H1 (cell line): ENCODE measurements around the gene DNAAF6. TPM values are rescaled to one million over a fixed set of nuclear protein-coding genes. Genes with fewer than 3 reads are reported as not detected.

Source experiments
- CTCF ChIA-PET: fragments of 300-600 bp; sonication (Branson Sonifier 250); formaldehyde crosslinking; loops from one replicate; lab custom pipeline; 2021; ENCODE audit not compliant: partially characterized antibody; lab: Charles Lee
- POLR2A ChIA-PET: fragments of 300-600 bp; sonication (Branson Sonifier 250); formaldehyde crosslinking; loops from one replicate; lab custom pipeline; 2021; ENCODE audit warnings: inconsistent platforms; ENCODE audit not compliant: partially characterized antibody; lab: Charles Lee
- DNase-seq, 2 experiments: peaks; one replicate each; pipeline versions ENCODE4 v3.0.0 to v3.0.0-alpha.2; 2010 to 2022; ENCODE audit warnings: low spot score in 2 of 2, low read depth in 1 of 2, mixed read lengths in 1 of 2
- FAIRE-seq: peaks from 2 replicates; lab custom pipeline; 2011; peaks lifted over from hg19 to GRCh38; lab: Jason Lieb, UNC
- H2AFZ ChIP-seq: 2 replicates; pipeline ENCODE4 v1.8.1; 2012; ENCODE audit warnings: low read length, inconsistent platforms
- H2AK5ac ChIP-seq: 2 replicates; pipeline ENCODE4 v1.6.1; 2013; ENCODE audit warnings: low read depth, low read length
- H2BK120ac ChIP-seq: replicated peaks from 2 replicates; pipeline ENCODE3; 2013; ENCODE audit warnings: low read depth, low read length, inconsistent platforms
- H2BK12ac ChIP-seq: 2 replicates; pipeline ENCODE4 v1.6.1; 2013; ENCODE audit warnings: low read depth, low read length
- H2BK15ac ChIP-seq: 2 replicates; pipeline ENCODE4 v1.6.1; 2013; ENCODE audit warnings: low read length
- H2BK20ac ChIP-seq: 2 replicates; pipeline ENCODE4 v1.6.1; 2013; ENCODE audit warnings: low read length
- H2BK5ac ChIP-seq: 2 replicates; pipeline ENCODE4 v1.6.1; 2013; ENCODE audit warnings: low read depth, low read length
- H3K14ac ChIP-seq: 2 replicates; pipeline ENCODE4 v1.6.1; 2013; ENCODE audit warnings: inconsistent platforms; ENCODE audit not compliant: insufficient read length
- H3K18ac ChIP-seq: 2 replicates; pipeline ENCODE4 v1.6.1; 2013; ENCODE audit warnings: low read length; ENCODE audit errors: extremely low read depth
- H3K23ac ChIP-seq: 2 replicates; pipeline ENCODE4 v1.6.1; 2013; ENCODE audit warnings: inconsistent platforms; ENCODE audit not compliant: insufficient read length
- H3K23me2 ChIP-seq: 2 replicates; pipeline ENCODE4 v1.6.1; 2013; ENCODE audit warnings: low read depth, low read length
- H3K27ac ChIP-seq: 2 replicates; pipeline ENCODE4 v1.6.1; 2011; ENCODE audit warnings: low read depth, low read length, inconsistent platforms
- H3K27me3 ChIP-seq, 4 experiments: replicated peaks in 1 of 4; 1 replicate in 1 of 4; 2 replicates in 3 of 4; pipeline versions ENCODE4 v1.6.1 to v1.8.1; 2011 to 2013; ENCODE audit warnings: low read length in 3 of 4, mild to moderate bottlenecking in 3 of 4, inconsistent platforms in 2 of 4, mixed read lengths in 2 of 4, moderate library complexity in 1 of 4; ENCODE audit not compliant: control insufficient read depth in 3 of 4, insufficient read depth in 3 of 4; ENCODE audit errors: extremely low read depth in 1 of 4
- H3K36me3 ChIP-seq, 4 experiments: 2 replicates each; pipeline versions ENCODE4 v1.6.1 to v1.8.1; 2011 to 2013; ENCODE audit warnings: mild to moderate bottlenecking in 4 of 4, low read length in 3 of 4, moderate library complexity in 2 of 4, control low read depth in 1 of 4, inconsistent platforms in 1 of 4; ENCODE audit not compliant: insufficient read depth in 4 of 4, control insufficient read depth in 2 of 4
- H3K4ac ChIP-seq: replicated peaks from 2 replicates; pipeline ENCODE3; 2013; ENCODE audit warnings: low read length, low read depth, mixed read lengths, inconsistent platforms; ENCODE audit not compliant: insufficient read length
- H3K4me1 ChIP-seq, 4 experiments: replicated peaks in 1 of 4; 1 replicate in 1 of 4; 2 replicates in 3 of 4; pipeline versions ENCODE4 v1.6.1 to v1.8.1; 2011 to 2013; ENCODE audit warnings: low read length in 3 of 4, inconsistent platforms in 2 of 4, mixed read lengths in 1 of 4; ENCODE audit not compliant: insufficient read depth in 4 of 4, control insufficient read depth in 3 of 4
- H3K4me2 ChIP-seq, 2 experiments: 2 replicates each; pipeline versions ENCODE4 v1.6.1 to v1.8.1; 2011 to 2013; ENCODE audit warnings: low read depth in 2 of 2, low read length in 2 of 2, control low read depth in 1 of 2, inconsistent platforms in 1 of 2, mild to moderate bottlenecking in 1 of 2; ENCODE audit not compliant: insufficient read depth in 1 of 2
- H3K4me3 ChIP-seq, 4 experiments: fragments of 200-600, 300-600 bp in 1 of 4; sonication (generic), shearing (Covaris generic), sonication (Bioruptor Twin) in 1 of 4; 2 replicates each; pipeline versions ENCODE4 v1.5.1 to v1.8.1; 2011 to 2016; ENCODE audit warnings: low read length in 4 of 4, low read depth in 3 of 4, control low read depth in 2 of 4, inconsistent platforms in 2 of 4, mild to moderate bottlenecking in 2 of 4, mixed read lengths in 1 of 4, moderate library complexity in 1 of 4; ENCODE audit not compliant: insufficient read depth in 2 of 4; ENCODE audit errors: extremely low read depth in 1 of 4
- H3K56ac ChIP-seq: replicated peaks from 2 replicates; pipeline ENCODE3; 2013; ENCODE audit warnings: low read depth, mild to moderate bottlenecking, mixed read lengths, low read length, inconsistent platforms; ENCODE audit not compliant: insufficient read length
- H3K79me1 ChIP-seq: 2 replicates; pipeline ENCODE4 v1.6.1; 2013; ENCODE audit warnings: low read depth, low read length, control low read depth
- H3K79me2 ChIP-seq, 2 experiments: 2 replicates each; pipeline versions ENCODE4 v1.6.1 to v1.8.1; 2012 to 2013; ENCODE audit warnings: low read length in 2 of 2, mild to moderate bottlenecking in 2 of 2, inconsistent platforms in 1 of 2; ENCODE audit not compliant: insufficient read depth in 2 of 2, control insufficient read depth in 1 of 2
- H3K9ac ChIP-seq, 4 experiments: replicated peaks in 1 of 4; 1 replicate in 1 of 4; 2 replicates in 3 of 4; pipeline versions ENCODE4 v1.6.1 to v1.8.1; 2011 to 2013; ENCODE audit warnings: low read depth in 3 of 4, low read length in 3 of 4, control low read depth in 2 of 4, mild to moderate bottlenecking in 2 of 4, moderate library complexity in 2 of 4, inconsistent platforms in 1 of 4; ENCODE audit errors: extremely low read depth in 1 of 4
- H3K9me3 ChIP-seq, 2 experiments: 2 replicates each; pipeline versions ENCODE4 v1.6.1 to v1.8.1; 2012 to 2013; ENCODE audit warnings: mild to moderate bottlenecking in 2 of 2, moderate library complexity in 2 of 2, control low read depth in 1 of 2, inconsistent platforms in 1 of 2, low read depth in 1 of 2, low read length in 1 of 2, mixed read lengths in 1 of 2; ENCODE audit not compliant: insufficient read depth in 2 of 2
- H4K20me1 ChIP-seq, 2 experiments: replicated peaks in 1 of 2; 2 replicates each; pipeline versions ENCODE3 to v1.8.1; 2011 to 2013; ENCODE audit warnings: inconsistent platforms in 2 of 2, low read length in 2 of 2, mild to moderate bottlenecking in 1 of 2; ENCODE audit not compliant: insufficient read depth in 2 of 2, control insufficient read depth in 1 of 2
- H4K5ac ChIP-seq: 2 replicates; pipeline ENCODE4 v1.6.1; 2013; ENCODE audit warnings: low read length, low read depth, mixed read lengths, inconsistent platforms; ENCODE audit not compliant: insufficient read length
- H4K8ac ChIP-seq: 2 replicates; pipeline ENCODE4 v1.8.0; 2013; ENCODE audit warnings: mild to moderate bottlenecking, moderate library complexity, low read length, inconsistent platforms; ENCODE audit not compliant: insufficient read depth; ENCODE audit errors: extremely low read depth
- H4K91ac ChIP-seq: replicated peaks from 2 replicates; pipeline ENCODE3; 2013; ENCODE audit warnings: low read length, mixed read lengths, inconsistent platforms; ENCODE audit not compliant: insufficient read length
- CEBPB ChIP-seq: IDR thresholded peaks from 2 replicates; pipeline ENCODE4 v1.6.1; 2012; ENCODE audit warnings: low read depth, low read length
- RNF2 ChIP-seq: fragments of 200-900, 300-1000 bp; sonication (generic); IDR thresholded peaks from 2 replicates; pipeline ENCODE4 v1.7.1; 2016; ENCODE audit warnings: borderline replicate concordance, low read depth, mild to moderate bottlenecking, antibody characterized with exemption, low read length; ENCODE audit not compliant: poor library complexity, severe bottlenecking; ENCODE audit errors: missing control alignments
- SRF ChIP-seq: IDR thresholded peaks from 2 replicates; pipeline ENCODE4 v1.6.1; 2011; ENCODE audit warnings: mild to moderate bottlenecking, low read depth, low read length, moderate library complexity
- polyA plus RNA-seq, 7 experiments: library from polyadenylated mRNA; depleted of rRNA in 3 of 7; stranded (reverse) in 5 of 7; unstranded in 2 of 7; fragments of >200 nt in 5 of 7; fragments of 200-250 nt in 2 of 7; gene quantifications; 1 replicate in 5 of 7; 2 replicates in 1 of 7; 4 replicates in 1 of 7; pipeline versions ENCODE4 v1.2.1 to v1.2.3, GENCODE V29; 2011 to 2013; ENCODE audit warnings: missing spikeins in 2 of 7, mixed read lengths in 2 of 7
- total RNA-seq: library from RNA; stranded (reverse); fragmentation: NEBNext Ultra II Directional; extraction: Animal tissue kit (Norgen Biotek cat#: 25700); gene quantifications from 2 replicates; pipeline ENCODE4 v1.2.1, GENCODE V29; 2021
- TF ChIP-seq, protein P1 (sequence below): IDR thresholded peaks from 2 replicates; pipeline ENCODE4 v1.6.1; 2012; ENCODE audit warnings: low read length, inconsistent platforms

Gene DNAAF6
- total and polyA plus RNA-seq, 2 of the 8 experiments (the other 6 are each of a cell fraction or from before 2014, with no cell fraction given), result not detected

DNA sequence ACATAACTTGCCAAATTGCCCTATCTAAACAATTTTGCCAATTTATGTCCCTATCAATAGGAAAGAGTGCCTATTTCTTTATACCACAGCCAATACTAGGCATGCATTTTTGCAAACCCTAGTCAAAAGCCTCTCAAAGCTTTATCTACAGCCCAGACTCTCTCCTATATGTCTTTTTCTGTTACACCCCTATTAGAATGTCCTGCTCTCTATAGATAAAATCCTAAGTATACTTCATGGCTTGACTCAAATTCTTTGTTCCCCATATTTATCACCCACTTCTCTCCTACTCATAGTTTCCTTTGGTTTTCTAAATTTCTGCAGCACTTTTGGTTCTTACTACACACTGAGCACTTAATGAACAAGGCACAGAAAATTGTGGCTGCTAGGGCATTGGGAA is 38.2 kb upstream of the DNAAF6 start:
- FAIRE-seq (no peak), DNase-seq (no peak)
- H3K23ac ChIP-seq, result no peak overlapping the region
- no peak overlapping the region for H2AK5ac ChIP-seq
- H3K27me3 ChIP-seq, result no peaks in the 10 kb centered on the region
- H2BK15ac ChIP-seq, result no peak overlapping the region
- H2BK12ac ChIP-seq, result no peak overlapping the region
- no peak overlapping the region for H2BK5ac ChIP-seq
- no peaks in the 10 kb centered on the region for H3K79me1 ChIP-seq
- no peak overlapping the region for H2AFZ ChIP-seq
- H3K14ac ChIP-seq, result no peak overlapping the region
- no peak overlapping the region for H4K91ac ChIP-seq
- no peak overlapping the region for H3K27ac ChIP-seq
- no peak for TF ChIP-seq CEBPB
- TF ChIP-seq, protein P1, sequence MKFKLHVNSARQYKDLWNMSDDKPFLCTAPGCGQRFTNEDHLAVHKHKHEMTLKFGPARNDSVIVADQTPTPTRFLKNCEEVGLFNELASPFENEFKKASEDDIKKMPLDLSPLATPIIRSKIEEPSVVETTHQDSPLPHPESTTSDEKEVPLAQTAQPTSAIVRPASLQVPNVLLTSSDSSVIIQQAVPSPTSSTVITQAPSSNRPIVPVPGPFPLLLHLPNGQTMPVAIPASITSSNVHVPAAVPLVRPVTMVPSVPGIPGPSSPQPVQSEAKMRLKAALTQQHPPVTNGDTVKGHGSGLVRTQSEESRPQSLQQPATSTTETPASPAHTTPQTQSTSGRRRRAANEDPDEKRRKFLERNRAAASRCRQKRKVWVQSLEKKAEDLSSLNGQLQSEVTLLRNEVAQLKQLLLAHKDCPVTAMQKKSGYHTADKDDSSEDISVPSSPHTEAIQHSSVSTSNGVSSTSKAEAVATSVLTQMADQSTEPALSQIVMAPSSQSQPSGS, result no peak
- no peak for TF ChIP-seq SRF
- no peak for TF ChIP-seq RNF2
- H2BK120ac ChIP-seq, result no peak overlapping the region
- H3K4me3 ChIP-seq, result no peak overlapping the region
- H3K18ac ChIP-seq, result no peak overlapping the region
- no peak overlapping the region for H3K56ac ChIP-seq
- H3K9ac ChIP-seq, result no peak overlapping the region
- no peaks in the 10 kb centered on the region for H3K9me3 ChIP-seq
- H4K20me1 ChIP-seq, result no peaks in the 10 kb centered on the region
- H4K8ac ChIP-seq, result no peak overlapping the region
- no peaks in the 10 kb centered on the region for H3K23me2 ChIP-seq
- no peak overlapping the region for H2BK20ac ChIP-seq
- H3K4me2 ChIP-seq, result no peak overlapping the region
- H3K4me1 ChIP-seq, result no peaks in the 10 kb centered on the region
- H3K79me2 ChIP-seq, result no peaks in the 10 kb centered on the region
- CTCF ChIA-PET, result no interaction called here
- H4K5ac ChIP-seq, result no peak overlapping the region
- H3K4ac ChIP-seq, result no peak overlapping the region
- POLR2A ChIA-PET, result interaction anchor here (0.9 kb wide), 1 partner anchor 50 kb away, joined by 4 read pairs; the partner anchor contains the start of gene RBM41
- no peaks in the 10 kb centered on the region for H3K36me3 ChIP-seq
